Activated CD4-positive, alpha-beta T cell treated with anti-CD3 and anti-CD28 coated beads, Interleukin-2, amount 10 ng/mL, durations not matched to agents 7 days and 5 days (primary cell): ENCODE measurements around the gene DENND4A. TPM values are rescaled to one million over a fixed set of nuclear protein-coding genes. Genes with fewer than 3 reads are reported as not detected.

Source experiments
- CTCF ChIA-PET: fragments of 350-600 bp; sonication (Branson Sonifier 250); formaldehyde crosslinking; loops from one replicate; lab custom pipeline; 2021; ENCODE audit warnings: antibody characterized with exemption; lab: Charles Lee
- POLR2A ChIA-PET: fragments of 350-600 bp; sonication (Branson Sonifier 250); formaldehyde crosslinking; loops from one replicate; lab custom pipeline; 2021; ENCODE audit warnings: antibody characterized with exemption; lab: Charles Lee
- DNase-seq: peaks from one replicate; pipeline ENCODE4 v3.0.0-alpha.2; 2020
- H3K27ac Mint-ChIP-seq: one replicate; pipeline ENCODE4 v1.8.0; 2021; ENCODE audit warnings: mild to moderate bottlenecking, moderate library complexity, mixed read lengths
- H3K27me3 Mint-ChIP-seq: one replicate; pipeline ENCODE4 v1.8.0; 2021; ENCODE audit warnings: mixed read lengths
- H3K36me3 Mint-ChIP-seq: one replicate; pipeline ENCODE4 v1.8.0; 2021; ENCODE audit warnings: low read depth, mixed read lengths
- H3K4me1 Mint-ChIP-seq: one replicate; pipeline ENCODE4 v1.8.0; 2021; ENCODE audit warnings: mixed read lengths
- H3K4me3 Mint-ChIP-seq: one replicate; pipeline ENCODE4 v1.8.0; 2021; ENCODE audit warnings: mild to moderate bottlenecking, moderate library complexity, mixed read lengths
- H3K9me3 Mint-ChIP-seq: one replicate; pipeline ENCODE4 v1.8.0; 2021; ENCODE audit warnings: mixed read lengths
- total RNA-seq, 2 experiments: library from RNA; stranded (reverse); gene quantifications; one replicate each; pipeline ENCODE4 v1.2.3, GENCODE V29; 2021

The DENND4A gene
- total RNA-seq, 2 experiments from 2014 or later, result 30.9 to 40.2 TPM

DNA sequence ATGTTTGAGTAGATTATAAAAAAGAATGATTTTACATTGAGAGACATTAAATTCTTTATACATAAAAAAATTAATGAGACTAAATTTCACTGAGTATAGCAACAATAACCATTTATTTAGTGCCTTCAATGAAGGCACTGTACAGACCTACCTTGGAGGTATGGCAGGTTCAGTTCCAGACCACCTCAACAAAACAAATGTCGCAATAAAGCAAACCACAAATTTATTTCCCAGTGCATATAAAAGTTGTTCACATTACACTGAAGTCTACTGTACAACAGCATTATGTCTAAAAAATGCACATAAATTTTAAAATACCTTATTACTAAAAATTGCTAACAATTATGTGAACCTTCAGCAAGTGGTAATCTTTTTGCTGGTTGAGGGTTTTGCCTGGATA is 111.5 kb downstream of the DENND4A start:
- Mint-ChIP-seq H3K27me3 (no peaks in the 10 kb centered on the region), H3K9me3 (no peaks in the 10 kb centered on the region), H3K36me3 (peaks cover 7% of the 10 kb centered on the region), H3K4me3 (no peak overlapping the region), H3K4me1 (peaks cover 3% of the 10 kb centered on the region), H3K27ac (no peak overlapping the region)
- ChIA-PET POLR2A (no interaction called here), CTCF (no interaction called here)
- DNase-seq, result no peak

DNA sequence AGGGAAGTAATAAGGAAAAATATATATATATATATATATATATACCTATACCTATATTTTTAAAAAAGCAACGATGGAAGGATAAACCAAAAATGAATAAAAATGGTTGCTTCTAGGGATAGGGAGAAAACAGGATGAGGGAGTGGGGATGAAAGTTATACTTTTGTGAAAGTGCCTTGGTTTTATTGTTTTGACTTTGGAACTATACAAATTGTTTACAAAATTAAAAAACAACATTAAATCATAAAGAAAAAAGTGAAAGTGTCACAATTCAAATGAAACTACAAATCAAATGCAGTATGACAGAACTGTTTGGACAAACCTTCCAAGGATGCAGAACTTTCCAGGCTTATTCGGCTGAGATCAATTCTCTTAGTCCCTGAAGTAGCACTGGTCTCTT is 116.0 kb downstream of the DENND4A start:
- no peak for DNase-seq
- no peaks in the 10 kb centered on the region for H3K4me1 Mint-ChIP-seq
- no peak overlapping the region for H3K27ac Mint-ChIP-seq
- POLR2A ChIA-PET, result no interaction called here
- H3K36me3 Mint-ChIP-seq, result peaks cover 8% of the 10 kb centered on the region
- no peak overlapping the region for H3K4me3 Mint-ChIP-seq
- CTCF ChIA-PET, result interaction anchor here (1.4 kb wide), 1 partner anchor 13 kb away, joined by 4 read pairs; no protein-coding TSS in a partner anchor
- H3K9me3 Mint-ChIP-seq, result no peaks in the 10 kb centered on the region
- no peaks in the 10 kb centered on the region for H3K27me3 Mint-ChIP-seq

DNA sequence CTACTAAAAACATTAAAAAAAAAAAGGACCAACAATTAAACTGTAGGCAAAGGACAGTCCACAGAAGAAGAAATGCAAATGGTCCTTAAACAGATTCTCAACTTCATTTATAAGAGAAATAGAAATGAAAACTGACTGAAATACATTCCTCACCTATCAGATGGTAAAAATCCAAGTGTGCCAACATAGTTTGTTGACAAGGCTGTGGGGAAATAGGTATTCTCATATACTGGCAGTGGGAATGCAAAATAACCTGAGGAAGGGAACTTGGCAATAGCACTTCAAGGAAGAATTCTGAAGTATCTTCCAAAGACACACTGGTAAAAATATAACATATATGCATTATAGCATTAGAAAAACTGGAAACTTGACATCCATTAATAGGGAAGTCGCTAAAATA is 116.5 kb downstream of the DENND4A start:
- Mint-ChIP-seq H3K27ac (no peak overlapping the region), H3K36me3 (peaks cover 13% of the 10 kb centered on the region), H3K4me3 (no peak overlapping the region), H3K4me1 (no peaks in the 10 kb centered on the region), H3K27me3 (no peaks in the 10 kb centered on the region), H3K9me3 (no peaks in the 10 kb centered on the region)
- POLR2A ChIA-PET, result no interaction called here
- CTCF ChIA-PET, result no interaction called here
- DNase-seq, result no peak

DNA sequence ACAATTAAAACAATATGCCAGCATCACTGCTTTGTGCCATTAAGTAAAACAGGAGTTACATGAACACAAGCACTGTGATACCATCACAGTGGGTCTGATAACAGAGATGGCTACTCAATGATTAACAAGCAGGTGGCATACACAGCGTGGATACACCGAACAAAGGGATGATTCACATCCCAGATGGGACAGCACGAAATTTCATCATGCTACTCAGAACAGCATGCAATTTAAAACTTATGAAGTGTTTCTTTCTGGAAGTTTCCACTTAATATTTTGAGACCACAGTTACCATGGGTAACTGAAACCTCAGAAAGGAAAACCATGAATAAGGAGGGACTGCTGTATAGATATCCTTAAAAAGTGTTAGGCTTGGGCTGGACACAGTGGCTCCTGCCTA is 125.8 kb downstream of the DENND4A start:
- CTCF ChIA-PET, result no interaction called here
- H3K27ac Mint-ChIP-seq, result no peak overlapping the region
- H3K36me3 Mint-ChIP-seq, result peaks cover 44% of the 10 kb centered on the region
- no peaks in the 10 kb centered on the region for H3K27me3 Mint-ChIP-seq
- DNase-seq, result no peak
- no peaks in the 10 kb centered on the region for H3K9me3 Mint-ChIP-seq
- no peak overlapping the region for H3K4me3 Mint-ChIP-seq
- POLR2A ChIA-PET, result no interaction called here
- H3K4me1 Mint-ChIP-seq, result no peaks in the 10 kb centered on the region

DNA sequence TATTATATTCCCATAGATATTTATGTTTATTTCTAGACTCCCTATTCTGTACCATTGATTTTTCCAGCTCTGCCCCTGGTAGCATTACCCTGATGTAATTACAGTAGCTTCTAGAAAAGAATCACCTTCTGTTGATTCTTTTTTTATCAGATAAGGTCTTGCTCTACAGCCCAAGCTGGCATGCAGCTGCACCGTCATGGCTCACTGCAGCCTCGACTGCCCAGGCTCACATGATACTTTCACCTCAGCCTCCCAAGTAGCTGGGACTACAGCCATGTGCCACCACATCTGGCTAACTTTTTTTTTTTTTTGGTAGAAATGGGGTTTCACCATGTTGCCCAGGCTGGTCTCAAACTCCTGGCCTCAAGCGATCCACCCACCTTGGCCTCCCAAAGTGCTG is 128.6 kb downstream of the DENND4A start:
- DNase-seq, result no peak
- POLR2A ChIA-PET, result no interaction called here
- Mint-ChIP-seq H3K4me1 (no peaks in the 10 kb centered on the region), H3K9me3 (no peaks in the 10 kb centered on the region), H3K27me3 (no peaks in the 10 kb centered on the region), H3K4me3 (no peak overlapping the region), H3K36me3 (peaks cover 40% of the 10 kb centered on the region), H3K27ac (peak overlapping the region; percentile 9)
- CTCF ChIA-PET, result interaction anchor here (1.0 to 2.3 kb wide), 4 partner anchors 13 to 106 kb away, joined by 3 to 8 read pairs (median 4); no protein-coding TSS in a partner anchor

DNA sequence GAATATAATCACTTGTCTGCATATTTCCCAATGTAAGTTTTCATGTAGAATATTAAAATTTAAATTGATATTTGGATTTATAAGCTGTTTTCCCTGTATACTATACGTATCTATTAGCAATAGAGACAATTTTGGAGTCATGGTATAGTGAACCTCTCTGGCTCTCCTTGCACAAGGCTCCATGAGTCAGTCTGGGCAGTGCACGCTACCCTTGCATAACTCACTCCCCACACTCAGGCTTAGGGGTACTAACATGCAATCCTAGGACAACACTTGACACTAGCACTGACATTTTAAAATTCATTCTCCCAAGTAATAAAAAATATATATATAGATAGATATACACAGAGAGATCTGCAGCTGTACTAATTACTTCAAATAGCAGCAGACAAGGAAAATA is 131.2 kb downstream of the DENND4A start:
- Mint-ChIP-seq H3K4me3 (no peak overlapping the region), H3K4me1 (no peaks in the 10 kb centered on the region), H3K36me3 (peaks cover 30% of the 10 kb centered on the region), H3K27me3 (no peaks in the 10 kb centered on the region), H3K9me3 (no peaks in the 10 kb centered on the region), H3K27ac (no peak overlapping the region)
- POLR2A ChIA-PET, result no interaction called here
- DNase-seq, result no peak
- CTCF ChIA-PET, result interaction anchor here (1.2 to 1.3 kb wide), 2 partner anchors 32 to 202 kb away, joined by 3 read pairs; no protein-coding TSS in a partner anchor

DNA sequence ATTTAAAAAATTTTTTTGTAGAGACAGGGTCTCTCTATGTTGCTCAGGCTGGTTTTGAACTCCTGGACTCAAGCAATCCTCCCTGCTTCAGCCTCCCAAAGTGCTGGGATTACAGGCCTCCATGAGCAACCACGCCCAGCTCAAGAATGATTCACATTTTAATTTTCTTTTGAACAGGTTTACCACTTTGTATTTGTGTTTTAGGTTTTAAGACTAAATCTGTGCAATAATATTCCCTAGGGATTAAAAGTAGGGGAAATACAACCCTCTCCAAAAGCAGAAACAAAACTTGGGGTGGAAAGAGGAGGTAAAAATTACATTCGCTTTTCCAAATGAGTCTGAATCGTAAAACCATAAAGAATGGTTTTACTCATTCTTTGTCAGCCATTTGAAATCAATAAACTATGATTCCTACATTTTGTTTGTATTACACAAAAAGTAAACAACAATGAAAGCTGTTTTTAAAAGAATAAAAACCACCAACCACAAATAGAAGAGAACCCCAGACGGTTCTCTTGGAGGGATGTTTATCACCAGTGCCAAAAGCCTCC is 132.5 kb downstream of the DENND4A start:
- Mint-ChIP-seq H3K4me3 (no peak overlapping the region), H3K9me3 (no peaks in the 10 kb centered on the region), H3K4me1 (no peaks in the 10 kb centered on the region), H3K36me3 (peaks cover 22% of the 10 kb centered on the region), H3K27me3 (no peaks in the 10 kb centered on the region), H3K27ac (no peak overlapping the region)
- CTCF ChIA-PET, result interaction anchor here (1.2 to 1.4 kb wide), 4 partner anchors 11 to 203 kb away, joined by 3 to 6 read pairs (median 4); no protein-coding TSS in a partner anchor
- no peak for DNase-seq
- POLR2A ChIA-PET, result no interaction called here

DNA sequence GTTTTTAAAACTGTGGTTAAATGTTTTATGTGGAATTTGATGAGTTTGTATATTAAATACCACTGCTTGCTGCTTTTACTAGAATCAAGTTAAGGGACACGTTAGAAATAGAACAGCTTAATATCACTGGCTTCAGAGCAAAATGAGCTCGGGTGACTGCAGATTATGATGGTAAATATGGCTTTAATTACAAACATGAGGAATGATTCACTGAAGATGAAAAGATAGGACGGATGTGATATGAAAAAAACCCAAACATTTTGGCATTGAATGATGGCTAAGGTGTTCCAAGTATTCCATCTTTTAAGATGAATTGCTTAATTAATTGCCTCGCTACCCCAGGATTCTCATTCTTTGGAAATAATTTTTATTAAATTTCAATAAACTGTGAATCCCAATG is 136.6 kb downstream of the DENND4A start:
- no peak overlapping the region for H3K27ac Mint-ChIP-seq
- H3K27me3 Mint-ChIP-seq, result no peaks in the 10 kb centered on the region
- H3K4me1 Mint-ChIP-seq, result peaks cover 6% of the 10 kb centered on the region
- no peak overlapping the region for H3K4me3 Mint-ChIP-seq
- H3K9me3 Mint-ChIP-seq, result no peaks in the 10 kb centered on the region
- CTCF ChIA-PET, result no interaction called here
- DNase-seq, result no peak
- POLR2A ChIA-PET, result no interaction called here
- peaks cover 12% of the 10 kb centered on the region for H3K36me3 Mint-ChIP-seq

DNA sequence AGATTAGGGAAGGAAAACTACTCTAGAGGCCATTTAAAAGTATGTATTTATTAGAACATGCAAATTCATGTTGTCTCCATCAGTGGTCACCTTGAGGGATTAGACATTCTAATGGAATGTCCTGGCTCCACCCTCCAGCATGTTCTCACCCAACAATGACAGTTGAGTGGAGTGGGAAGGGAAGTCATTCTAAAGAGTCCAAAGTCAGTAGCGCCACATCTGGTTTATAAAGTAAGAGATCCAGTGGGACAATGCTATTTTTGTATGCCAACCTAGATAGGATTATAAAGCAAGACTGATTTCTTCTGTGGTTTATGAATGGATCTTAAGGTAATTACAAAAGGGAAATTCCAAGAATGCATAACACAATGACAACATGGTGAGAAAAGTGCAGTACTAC is 137.1 kb downstream of the DENND4A start:
- no peaks in the 10 kb centered on the region for H3K27me3 Mint-ChIP-seq
- peaks cover 12% of the 10 kb centered on the region for H3K36me3 Mint-ChIP-seq
- H3K4me3 Mint-ChIP-seq, result no peak overlapping the region
- ChIA-PET POLR2A (no interaction called here), CTCF (no interaction called here)
- no peaks in the 10 kb centered on the region for H3K9me3 Mint-ChIP-seq
- peaks cover 10% of the 10 kb centered on the region for H3K4me1 Mint-ChIP-seq
- H3K27ac Mint-ChIP-seq, result no peak overlapping the region
- DNase-seq, result no peak

DNA sequence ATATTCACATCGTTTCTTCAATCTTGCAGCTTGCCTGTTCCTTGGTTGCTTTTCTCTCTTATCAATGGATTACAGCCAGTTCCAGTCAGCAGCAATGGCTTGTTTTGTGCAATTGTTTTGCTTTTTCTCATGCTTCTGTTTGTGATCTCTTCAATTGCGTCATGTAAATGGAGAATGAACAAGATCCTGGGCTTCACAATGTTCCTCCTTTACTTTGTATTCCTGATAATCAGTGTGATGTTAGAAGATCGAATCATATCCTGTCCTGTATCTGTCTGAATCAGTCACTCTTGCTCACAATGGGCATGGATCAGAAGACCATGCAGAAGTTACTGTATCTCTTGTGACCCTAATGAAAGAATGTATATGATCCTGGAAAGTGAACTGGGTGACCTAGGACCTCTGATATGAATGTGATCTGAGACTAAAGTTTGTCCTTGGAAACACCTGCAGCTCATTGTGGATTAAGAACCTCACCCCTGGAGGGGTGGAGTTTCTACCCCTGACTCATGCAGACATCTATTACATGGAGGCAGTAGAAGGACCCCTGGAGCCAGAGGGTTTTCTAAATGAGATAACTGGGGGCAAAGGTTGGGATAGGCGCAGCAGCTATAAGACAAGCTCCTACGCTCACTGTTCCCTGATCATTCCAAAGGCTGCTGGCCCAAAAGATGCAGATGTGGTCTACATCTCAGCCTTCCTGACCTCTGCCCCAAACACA is 138.1 kb downstream of the DENND4A start:
- H3K4me3 Mint-ChIP-seq, result no peak overlapping the region
- peaks cover 10% of the 10 kb centered on the region for H3K36me3 Mint-ChIP-seq
- no peak overlapping the region for H3K27ac Mint-ChIP-seq
- H3K4me1 Mint-ChIP-seq, result peaks cover 12% of the 10 kb centered on the region
- no peaks in the 10 kb centered on the region for H3K9me3 Mint-ChIP-seq
- H3K27me3 Mint-ChIP-seq, result no peaks in the 10 kb centered on the region
- POLR2A ChIA-PET, result no interaction called here
- CTCF ChIA-PET, result interaction anchor here (0.6 kb wide), 1 partner anchor 204 kb away, joined by 3 read pairs; no protein-coding TSS in a partner anchor
- no peak for DNase-seq

DNA sequence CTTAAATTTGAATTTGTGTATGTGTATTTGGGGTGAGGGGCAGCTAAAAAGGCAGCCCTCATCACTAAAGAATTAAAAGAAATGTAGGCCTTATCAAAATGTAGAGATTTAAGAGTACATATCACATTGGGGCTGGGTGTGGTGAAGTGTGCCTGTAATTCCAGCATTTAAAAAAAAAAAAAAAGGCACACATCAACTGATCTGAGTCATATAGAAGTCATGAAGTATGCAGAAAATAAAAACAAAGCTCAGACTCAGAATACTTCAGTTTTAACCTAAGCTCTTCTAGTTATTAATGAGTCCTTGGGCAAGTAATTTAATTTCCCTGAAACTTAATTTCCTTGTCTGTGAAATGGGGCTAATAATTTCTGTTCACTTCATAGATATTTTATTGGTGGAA is 138.8 kb downstream of the DENND4A start:
- no peaks in the 10 kb centered on the region for H3K27me3 Mint-ChIP-seq
- CTCF ChIA-PET, result interaction anchor here (0.6 kb wide), 1 partner anchor 205 kb away, joined by 3 read pairs; no protein-coding TSS in a partner anchor
- DNase-seq, result no peak
- no peak overlapping the region for H3K4me3 Mint-ChIP-seq
- H3K27ac Mint-ChIP-seq, result no peak overlapping the region
- no peaks in the 10 kb centered on the region for H3K9me3 Mint-ChIP-seq
- H3K4me1 Mint-ChIP-seq, result peaks cover 12% of the 10 kb centered on the region
- POLR2A ChIA-PET, result no interaction called here
- peaks cover 7% of the 10 kb centered on the region for H3K36me3 Mint-ChIP-seq

DNA sequence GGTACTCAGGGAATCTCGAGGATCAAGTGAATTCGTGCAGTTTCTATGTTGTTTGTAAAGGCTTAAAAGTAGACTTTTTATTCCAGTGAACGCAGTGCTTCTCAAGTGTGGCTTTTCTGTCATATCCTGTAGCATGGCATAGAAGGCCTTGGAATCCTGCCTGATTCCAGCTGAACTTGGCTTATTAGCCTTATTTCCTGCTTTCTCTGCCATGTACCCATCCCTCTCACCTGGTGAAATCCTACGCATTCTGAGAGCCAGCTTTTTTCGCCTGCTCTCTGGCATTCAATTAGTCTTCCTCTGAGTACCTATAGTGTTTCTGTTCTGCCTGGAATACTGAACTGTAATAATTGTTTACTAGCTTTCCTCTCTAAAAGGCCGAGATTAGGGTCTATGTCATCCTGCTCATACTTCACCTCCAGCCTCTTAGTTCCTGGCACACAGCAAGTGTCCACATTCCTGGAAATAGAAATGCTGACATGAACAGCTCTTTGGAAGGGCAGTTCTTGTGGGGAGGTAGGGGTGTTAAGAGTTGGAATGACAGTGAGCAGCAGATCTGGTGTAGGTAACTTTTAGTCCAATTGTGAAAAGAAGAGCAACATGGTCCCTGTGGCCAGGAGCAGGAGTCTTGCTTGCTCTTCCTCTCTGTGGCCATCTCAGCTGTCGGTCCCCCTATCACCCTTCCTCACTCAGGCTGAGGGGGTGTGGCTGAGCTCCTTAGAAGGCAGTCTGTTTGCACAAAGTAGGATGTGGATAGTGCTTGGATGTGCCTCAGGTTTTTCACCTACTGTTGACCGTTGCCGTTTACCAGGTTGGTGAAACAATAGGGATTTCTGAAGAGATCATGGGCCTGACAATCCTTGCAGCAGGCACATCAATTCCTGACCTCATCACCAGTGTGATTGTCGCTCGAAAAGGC is 140.0 kb downstream of the DENND4A start:
- Mint-ChIP-seq H3K27ac (no peak overlapping the region), H3K4me1 (peaks cover 12% of the 10 kb centered on the region), H3K27me3 (no peaks in the 10 kb centered on the region), H3K4me3 (no peak overlapping the region), H3K36me3 (peaks cover 7% of the 10 kb centered on the region), H3K9me3 (no peaks in the 10 kb centered on the region)
- CTCF ChIA-PET, result interaction anchor here (0.6 kb wide), 1 partner anchor 88 kb away, joined by 4 read pairs; no protein-coding TSS in a partner anchor
- POLR2A ChIA-PET, result no interaction called here
- DNase-seq, result no peak

DNA sequence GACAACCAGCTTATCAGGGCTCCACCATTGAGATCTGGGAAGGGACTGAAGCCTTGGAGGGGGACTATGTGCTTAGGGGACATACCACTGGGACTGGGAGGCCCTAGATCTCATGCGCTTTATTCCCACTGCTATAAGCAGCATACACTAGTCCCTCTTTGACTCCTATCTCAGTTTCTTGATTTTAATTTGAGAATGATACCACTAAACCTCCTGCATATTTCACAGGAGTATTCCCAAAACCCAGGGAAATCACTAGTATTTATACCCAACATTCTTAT is 141.1 kb downstream of the DENND4A start:
- H3K27ac Mint-ChIP-seq, result no peak overlapping the region
- ChIA-PET POLR2A (no interaction called here), CTCF (no interaction called here)
- peaks cover 12% of the 10 kb centered on the region for H3K4me1 Mint-ChIP-seq
- H3K27me3 Mint-ChIP-seq, result no peaks in the 10 kb centered on the region
- no peak overlapping the region for H3K4me3 Mint-ChIP-seq
- H3K9me3 Mint-ChIP-seq, result no peaks in the 10 kb centered on the region
- H3K36me3 Mint-ChIP-seq, result peaks cover 5% of the 10 kb centered on the region
- no peak for DNase-seq
